Esophagus (tissue), 2 donors: ENCODE measurements around the gene SMOC1. TPM values are rescaled to one million over a fixed set of nuclear protein-coding genes. Genes with fewer than 3 reads are reported as not detected.

ENCODE experiments used
- H3K27ac ChIP-seq, 2 donors: one replicate each; pipeline ENCODE4 v1.5.1; 2013; ENCODE audit warnings: low read depth in 2 of 2, mild to moderate bottlenecking in 2 of 2, inconsistent platforms in 1 of 2, low read length in 1 of 2, moderate library complexity in 1 of 2
- H3K27me3 ChIP-seq, 2 donors: one replicate each; pipeline ENCODE4 v1.6.1; 2013; ENCODE audit warnings: low read length in 2 of 2, control low read depth in 1 of 2, mild to moderate bottlenecking in 1 of 2; ENCODE audit not compliant: insufficient read depth in 2 of 2, control insufficient read depth in 1 of 2
- H3K36me3 ChIP-seq, 2 donors: one replicate each; pipeline ENCODE4 v1.6.1; 2013; ENCODE audit warnings: low read length in 1 of 2; ENCODE audit not compliant: control insufficient read depth in 2 of 2, insufficient read depth in 2 of 2
- H3K4me1 ChIP-seq, 2 donors: one replicate each; pipeline ENCODE4 v1.6.1; 2013; ENCODE audit warnings: low read length in 1 of 2; ENCODE audit not compliant: control insufficient read depth in 2 of 2, insufficient read depth in 2 of 2
- H3K4me3 ChIP-seq, 2 donors: one replicate each; pipeline ENCODE4 v1.5.1; 2013; ENCODE audit warnings: low read length in 2 of 2, mild to moderate bottlenecking in 2 of 2, low read depth in 1 of 2, moderate library complexity in 1 of 2
- H3K9me3 ChIP-seq, 2 donors: one replicate each; pipeline ENCODE4 v1.6.1; 2013; ENCODE audit warnings: mild to moderate bottlenecking in 2 of 2, low read depth in 1 of 2, low read length in 1 of 2, moderate library complexity in 1 of 2; ENCODE audit not compliant: control insufficient read depth in 2 of 2, insufficient read depth in 1 of 2
- WGBS, 2 donors: extraction: QIAGEN DNeasy Blood & Tissue Kit; methylation state at CpG; one replicate each; pipeline ENCODE4 v1.1.7; 2013; 5-methylcytosine and 5-hydroxymethylcytosine counted together
- polyA plus RNA-seq, 2 donors: library from polyadenylated mRNA; stranded (reverse); fragments of 200-250 nt; gene quantifications; one replicate each; pipeline ENCODE4 v1.2.3, GENCODE V29; 2013
- donor health status: healthy with polysubstance abuse.
- donor health status: Bipolar disorder and iron deficiency.

Gene SMOC1
- polyA plus RNA-seq, 2 donors = 0.04 to 0.16 TPM

- no peak overlapping the region for H3K27ac ChIP-seq
- no peaks in the 10 kb centered on the region for H3K36me3 ChIP-seq
- no peaks in the 10 kb centered on the region for H3K27me3 ChIP-seq
- 68 to 70% methylated on average over 12 of the region's 12 CpGs for WGBS, 2 donors
- no peak overlapping the region for H3K4me3 ChIP-seq
- H3K9me3 ChIP-seq = no peaks in the 10 kb centered on the region
- H3K4me1 ChIP-seq = no peaks in the 10 kb centered on the region
Measured at GRCh38 chr14:69931960-69932359, 52.7 kb downstream of the SMOC1 start.

GRCh38 chr14:69932391-69932790, 53.2 kb downstream of the SMOC1 start:
- Histone ChIP-seq H3K4me1 (no peaks in the 10 kb centered on the region), H3K36me3 (no peaks in the 10 kb centered on the region), H3K27me3 (no peaks in the 10 kb centered on the region), H3K4me3 (no peak overlapping the region), H3K27ac (no peak overlapping the region), H3K9me3 (no peaks in the 10 kb centered on the region)
- 49 to 66% methylated on average over 10 of the region's 10 CpGs for WGBS, 2 donors

- 86 to 87% methylated on average over 9 of the region's 9 CpGs for WGBS, 2 donors
- Histone ChIP-seq H3K4me3 (no peak overlapping the region), H3K4me1 (no peaks in the 10 kb centered on the region), H3K36me3 (no peaks in the 10 kb centered on the region), H3K9me3 (no peaks in the 10 kb centered on the region), H3K27me3 (no peaks in the 10 kb centered on the region), H3K27ac (no peak overlapping the region)
Measured at GRCh38 chr14:69933623-69934275, 54.5 kb downstream of the SMOC1 start.

GRCh38 chr14:69937367-69938081, 58.3 kb downstream of the SMOC1 start:
- H3K27ac ChIP-seq = no peak overlapping the region
- H3K9me3 ChIP-seq = no peaks in the 10 kb centered on the region
- no peaks in the 10 kb centered on the region for H3K36me3 ChIP-seq
- 21 to 35% methylated on average over 12 of the region's 12 CpGs for WGBS, 2 donors
- no peaks in the 10 kb centered on the region for H3K27me3 ChIP-seq
- H3K4me1 ChIP-seq = no peaks in the 10 kb centered on the region
- H3K4me3 ChIP-seq = no peak overlapping the region

GRCh38 chr14:69938751-69939150, 59.5 kb downstream of the SMOC1 start:
- Histone ChIP-seq H3K36me3 (no peaks in the 10 kb centered on the region), H3K27ac (no peak overlapping the region), H3K27me3 (peaks cover 0 to 3% of the 10 kb centered on the region in 2 donors), H3K4me1 (no peaks in the 10 kb centered on the region), H3K9me3 (peaks cover 0 to 2% of the 10 kb centered on the region in 2 donors), H3K4me3 (no peak overlapping the region)
- 84 to 89% methylated on average over 6 of the region's 6 CpGs for WGBS, 2 donors

GRCh38 chr14:69941768-69942742, 62.8 kb downstream of the SMOC1 start:
- no peaks in the 10 kb centered on the region for H3K4me1 ChIP-seq
- no peak overlapping the region for H3K27ac ChIP-seq
- H3K36me3 ChIP-seq = no peaks in the 10 kb centered on the region
- H3K9me3 ChIP-seq = peaks cover 3 to 6% of the 10 kb centered on the region in 2 donors
- peaks cover 0 to 3% of the 10 kb centered on the region in 2 donors for H3K27me3 ChIP-seq
- 29 to 40% methylated on average over 4 of the region's 4 CpGs for whole genome bisulfite sequencing, 2 donors
- H3K4me3 ChIP-seq = no peak overlapping the region

GRCh38 chr14:69943084-69943780, 64.0 kb downstream of the SMOC1 start:
- no peaks in the 10 kb centered on the region for H3K36me3 ChIP-seq
- peaks cover 0 to 3% of the 10 kb centered on the region in 2 donors for H3K27me3 ChIP-seq
- no peak overlapping the region for H3K4me3 ChIP-seq
- 46 to 54% methylated on average over 12 of the region's 12 CpGs for WGBS, 2 donors
- H3K9me3 ChIP-seq = peaks cover 3 to 6% of the 10 kb centered on the region in 2 donors
- H3K27ac ChIP-seq = no peak overlapping the region
- H3K4me1 ChIP-seq = no peaks in the 10 kb centered on the region

- WGBS, 2 donors = 58 to 63% methylated on average over 1 of the region's 1 CpG
- Histone ChIP-seq H3K27ac (no peak overlapping the region), H3K36me3 (no peaks in the 10 kb centered on the region), H3K4me1 (no peaks in the 10 kb centered on the region), H3K4me3 (no peak overlapping the region), H3K9me3 (peaks cover 3 to 6% of the 10 kb centered on the region in 2 donors), H3K27me3 (peaks cover 0 to 3% of the 10 kb centered on the region in 2 donors)
Measured at GRCh38 chr14:69945347-69945746, 66.1 kb downstream of the SMOC1 start.

GRCh38 chr14:69945912-69946311, 66.7 kb downstream of the SMOC1 start:
- Histone ChIP-seq H3K4me1 (no peaks in the 10 kb centered on the region), H3K27ac (no peak overlapping the region), H3K27me3 (peaks cover 0 to 3% of the 10 kb centered on the region in 2 donors), H3K36me3 (no peaks in the 10 kb centered on the region), H3K9me3 (peaks cover 3 to 6% of the 10 kb centered on the region in 2 donors), H3K4me3 (no peak overlapping the region)
